Neural progenitor cell (in vitro differentiated cells): ENCODE data around the gene BEGAIN.

Source experiments
- CTCF ChIP-seq: fragments of 200-600 bp; sonication (generic); IDR thresholded peaks from 2 replicates; pipeline ENCODE4 v1.5.1; 2017; ENCODE audit warnings: antibody characterized with exemption, mild to moderate bottlenecking
- EZH2 ChIP-seq: fragments of 200-600 bp; sonication (generic); IDR thresholded peaks from 2 replicates; pipeline ENCODE4 v1.6.1; 2017; ENCODE audit warnings: antibody characterized with exemption, mild to moderate bottlenecking, moderate library complexity
- EZH2phosphoT487 ChIP-seq: fragments of 200-600 bp; sonication (generic); IDR thresholded peaks from 2 replicates; pipeline ENCODE4 v1.6.1; 2017; ENCODE audit warnings: antibody characterized with exemption

DNA sequence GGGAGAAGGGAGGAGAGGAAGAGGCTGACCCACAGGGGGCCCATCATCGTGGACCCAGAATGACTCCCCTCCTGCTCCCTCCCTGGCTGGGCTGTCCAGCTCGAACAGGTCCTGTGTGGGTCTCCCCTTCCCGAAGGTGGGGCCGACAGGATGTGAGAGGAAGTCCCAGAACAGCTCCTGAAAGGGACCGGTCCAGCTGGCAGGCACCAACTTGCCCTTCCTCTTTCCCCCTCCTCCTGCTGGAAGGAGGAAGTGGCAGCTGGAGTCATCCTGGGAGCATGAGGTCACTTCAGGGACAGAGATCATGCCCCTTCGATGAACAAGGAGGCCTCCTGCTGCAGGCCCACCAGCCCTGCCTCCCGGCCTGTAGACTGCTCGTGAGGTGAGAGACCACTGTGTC lies 35.0 kb upstream of the BEGAIN start:
- TF ChIP-seq EZH2 (no peak), CTCF (no peak), EZH2phosphoT487 (no peak)
